GM23248 (cell line): ENCODE results near the gene PLXDC1. TPM values are rescaled to one million over a fixed set of nuclear protein-coding genes. Genes with fewer than 3 reads are reported as not detected.

Experiments used
- DNase-seq: peaks from one replicate; pipeline ENCODE4 v3.0.0-alpha.2; 2015
- H2AFZ ChIP-seq: fragments of 200-600 bp; sonication (generic); 2 replicates; pipeline ENCODE4 v1.6.1; 2016; ENCODE audit warnings: antibody characterized with exemption
- H3F3A ChIP-seq: fragments of 200-600 bp; sonication (generic); 2 replicates; pipeline ENCODE4 v1.6.1; 2016; ENCODE audit warnings: mild to moderate bottlenecking, antibody characterized with exemption, mixed run types; ENCODE audit not compliant: insufficient read depth
- H3K27ac ChIP-seq: fragments of 200-600 bp; sonication (generic); 2 replicates; pipeline ENCODE4 v1.5.1; 2016; ENCODE audit warnings: mild to moderate bottlenecking
- H3K27me3 ChIP-seq: fragments of 200-600 bp; sonication (generic); replicated peaks from 2 replicates; pipeline ENCODE4 v1.6.1; 2016; ENCODE audit warnings: mild to moderate bottlenecking; ENCODE audit not compliant: insufficient read depth
- H3K36me3 ChIP-seq: fragments of 200-600 bp; sonication (generic); 2 replicates; pipeline ENCODE4 v1.6.1; 2016; ENCODE audit warnings: low read depth, mild to moderate bottlenecking
- H3K4me1 ChIP-seq: fragments of 200-600 bp; sonication (generic); 2 replicates; pipeline ENCODE4 v1.6.1; 2016; ENCODE audit warnings: mild to moderate bottlenecking; ENCODE audit not compliant: insufficient read depth
- H3K4me2 ChIP-seq: fragments of 200-600 bp; sonication (generic); one replicate; pipeline ENCODE4 v1.6.1; 2016; ENCODE audit warnings: mild to moderate bottlenecking; ENCODE audit not compliant: unreplicated experiment
- H3K4me3 ChIP-seq: fragments of 200-600 bp; sonication (generic); 2 replicates; pipeline ENCODE4 v1.5.1; 2016; ENCODE audit warnings: mild to moderate bottlenecking
- H3K79me2 ChIP-seq: fragments of 200-600 bp; sonication (generic); 2 replicates; pipeline ENCODE4 v1.6.1; 2016; ENCODE audit warnings: mild to moderate bottlenecking; ENCODE audit not compliant: insufficient read depth
- H3K9ac ChIP-seq: fragments of 200-600 bp; sonication (generic); 2 replicates; pipeline ENCODE4 v1.6.1; 2016; ENCODE audit warnings: mild to moderate bottlenecking
- H3K9me2 ChIP-seq: fragments of 200-600 bp; sonication (generic); 2 replicates; pipeline ENCODE4 v1.6.1; 2016; ENCODE audit warnings: mixed run types, mild to moderate bottlenecking, moderate library complexity; ENCODE audit not compliant: insufficient read depth
- H3K9me3 ChIP-seq: fragments of 200-600 bp; sonication (generic); one replicate; pipeline ENCODE4 v1.6.1; 2017; ENCODE audit warnings: low read depth
- H4K20me1 ChIP-seq: fragments of 200-600 bp; sonication (generic); 2 replicates; pipeline ENCODE4 v1.6.0; 2016; ENCODE audit not compliant: insufficient read depth
- EZH2 ChIP-seq: fragments of 200-600 bp; sonication (generic); IDR thresholded peaks from 2 replicates; pipeline ENCODE4 v1.6.1; 2018; ENCODE audit warnings: antibody characterized with exemption, mild to moderate bottlenecking; ENCODE audit not compliant: insufficient read depth, poor library complexity, severe bottlenecking
- EZH2phosphoT487 ChIP-seq: fragments of 200-600 bp; sonication (generic); IDR thresholded peaks from 2 replicates; pipeline ENCODE4 v1.6.1; 2018; ENCODE audit warnings: antibody characterized with exemption, moderate library complexity, mild to moderate bottlenecking, low read depth; ENCODE audit not compliant: insufficient read depth
- WGBS, 2 experiments: methylation state at CpG; one replicate each; pipeline ENCODE4 v1.1.6; 2015 to 2017; ENCODE audit warnings: low lambda C conversion rate in 2 of 2, low coverage in 1 of 2; ENCODE audit errors: missing lambda C conversion rate in 2 of 2; 5-methylcytosine and 5-hydroxymethylcytosine counted together
- in situ Hi-C: fragments of 300-500 bp; cut with MboI; formaldehyde crosslinking; loops from 2 replicates; pipeline ENCODE4 v1.15.0; 2020
- polyA plus RNA-seq: library from polyadenylated mRNA; unstranded; fragments of >200 nt; fragmentation: Nextera tagmentation; extraction: Ambion mirVana; gene quantifications from 2 replicates; pipeline ENCODE4 v1.2.1, GENCODE V29; 2016
- total RNA-seq: library from RNA; depleted of rRNA; stranded (reverse); fragments of >200 nt; shearing (Covaris generic); gene quantifications from 2 replicates; pipeline ENCODE4 v1.2.3, GENCODE V29; 2014

Gene PLXDC1
- total and polyA plus RNA-seq, 2 experiments from 2014 or later: 0.24 TPM; not detected in 1

GRCh38 chr17:39099663-39100286 lies 51.7 kb downstream of the PLXDC1 start:
- Histone ChIP-seq H3K9me2 (no peaks in the 10 kb centered on the region), H3F3A (no peaks in the 10 kb centered on the region), H3K79me2 (no peaks in the 10 kb centered on the region), H3K9me3 (no peaks in the 10 kb centered on the region), H3K27me3 (no peaks in the 10 kb centered on the region; the same call in none of the 2 replicates), H3K4me1 (no peaks in the 10 kb centered on the region), H3K9ac (no peak overlapping the region), H3K4me3 (no peak overlapping the region), H2AFZ (no peak overlapping the region), H3K36me3 (no peaks in the 10 kb centered on the region), H4K20me1 (no peaks in the 10 kb centered on the region), H3K4me2 (no peak overlapping the region), H3K27ac (no peak overlapping the region)
- WGBS, 2 experiments: 84 to 86% methylated on average over 9 of the region's 9 CpGs
- in situ Hi-C loops: no loop called here
- TF ChIP-seq EZH2: no peak
- TF ChIP-seq EZH2phosphoT487: no peak
- no peak for DNase-seq

- Histone ChIP-seq H2AFZ (no peak overlapping the region), H3K36me3 (no peaks in the 10 kb centered on the region), H3K79me2 (no peaks in the 10 kb centered on the region), H3K9me3 (no peaks in the 10 kb centered on the region), H4K20me1 (no peaks in the 10 kb centered on the region), H3K9ac (no peak overlapping the region), H3K27me3 (no peaks in the 10 kb centered on the region; the same call in none of the 2 replicates), H3F3A (no peaks in the 10 kb centered on the region), H3K4me2 (no peak overlapping the region), H3K4me3 (no peak overlapping the region), H3K4me1 (no peaks in the 10 kb centered on the region), H3K9me2 (no peaks in the 10 kb centered on the region), H3K27ac (no peak overlapping the region)
- no peak for DNase-seq
- TF ChIP-seq EZH2: no peak
- TF ChIP-seq EZH2phosphoT487: no peak
- WGBS, 2 experiments: 87 to 88% methylated on average over 13 of the region's 13 CpGs
- in situ Hi-C loops: no loop called here
These were observed 52.8 kb downstream of the PLXDC1 start for GRCh38 chr17:39098588-39098987.

GRCh38 chr17:39097537-39097936 lies 53.9 kb downstream of the PLXDC1 start:
- Histone ChIP-seq H4K20me1 (no peaks in the 10 kb centered on the region), H3K27me3 (no peaks in the 10 kb centered on the region; the same call in none of the 2 replicates), H3F3A (no peaks in the 10 kb centered on the region), H3K27ac (no peak overlapping the region), H3K36me3 (no peaks in the 10 kb centered on the region), H2AFZ (no peak overlapping the region), H3K4me3 (no peak overlapping the region), H3K4me2 (no peak overlapping the region), H3K4me1 (no peaks in the 10 kb centered on the region), H3K9me3 (no peaks in the 10 kb centered on the region), H3K9me2 (no peaks in the 10 kb centered on the region), H3K79me2 (no peaks in the 10 kb centered on the region), H3K9ac (no peak overlapping the region)
- no peak for DNase-seq
- in situ Hi-C loops: no loop called here
- no peak for TF ChIP-seq EZH2phosphoT487
- WGBS, 2 experiments: 81 to 83% methylated on average over 7 of the region's 7 CpGs

- DNase-seq: no peak
- 98 to 100% methylated on average over 2 of the region's 2 CpGs for WGBS, 2 experiments
- H4K20me1 ChIP-seq: no peaks in the 10 kb centered on the region
These were observed 54.3 kb downstream of the PLXDC1 start for GRCh38 chr17:39097150-39097519.

More at GRCh38 chr17:39097150-39097519, 54.3 kb downstream of the PLXDC1 start:
- no peak overlapping the region for H3K27ac ChIP-seq
- no peak overlapping the region for H3K4me2 ChIP-seq
- H3K9me3 ChIP-seq: no peaks in the 10 kb centered on the region
- no peaks in the 10 kb centered on the region for H3K36me3 ChIP-seq
- H3K27me3 ChIP-seq: no peaks in the 10 kb centered on the region; the same call in none of the 2 replicates
- in situ Hi-C loops: no loop called here
- H3K9ac ChIP-seq: no peak overlapping the region
- H3F3A ChIP-seq: no peaks in the 10 kb centered on the region
- no peaks in the 10 kb centered on the region for H3K79me2 ChIP-seq
- no peaks in the 10 kb centered on the region for H3K9me2 ChIP-seq
- TF ChIP-seq EZH2phosphoT487: no peak
- no peak for TF ChIP-seq EZH2
- H3K4me3 ChIP-seq: no peak overlapping the region
- no peaks in the 10 kb centered on the region for H3K4me1 ChIP-seq
- H2AFZ ChIP-seq: no peak overlapping the region
